SK-N-SH (cell line): ENCODE data around the gene APEX2. TPM values are rescaled to one million over a fixed set of nuclear protein-coding genes. Genes with fewer than 3 reads are reported as not detected.

Experiments used
- CTCF ChIA-PET: fragments of 300-600, 350-600 bp; formaldehyde crosslinking; extraction: SDS; loops from one replicate; lab custom pipeline; 2021; lab: Yijun Ruan, JAX
- POLR2A ChIA-PET: fragments of 350-600 bp; sonication (Branson Sonifier 250); formaldehyde crosslinking; extraction: SDS; loops from one replicate; lab custom pipeline; 2020; ENCODE audit warnings: antibody characterized with exemption, inconsistent platforms; lab: Yijun Ruan, JAX
- DNase-seq: peaks from one replicate; pipeline ENCODE4 v3.0.0; 2012
- H2AFZ ChIP-seq: fragments of 200-600 bp; sonication (generic); 2 replicates; pipeline ENCODE4 v1.8.1; 2016; ENCODE audit warnings: antibody characterized with exemption, mild to moderate bottlenecking, low read depth
- H3F3A ChIP-seq: fragments of 200-600 bp; sonication (generic); replicated peaks from 2 replicates; pipeline ENCODE3; 2016; ENCODE audit warnings: antibody characterized with exemption, mild to moderate bottlenecking; ENCODE audit not compliant: insufficient read depth
- H3K27ac ChIP-seq, 2 experiments: fragments of 200-500 bp in 1 of 2; fragments of 200-600 bp in 1 of 2; sonication (Bioruptor generic) in 1 of 2; sonication (generic), shearing (Covaris generic) in 1 of 2; 2 replicates each; pipeline versions ENCODE4 v1.5.1 to v1.6.1; 2014 to 2016; ENCODE audit warnings: low read depth in 2 of 2, inconsistent platforms in 1 of 2, low read length in 1 of 2, mild to moderate bottlenecking in 1 of 2, mixed read lengths in 1 of 2
- H3K27me3 ChIP-seq: fragments of 200-600 bp; sonication (generic), shearing (Covaris generic); 2 replicates; pipeline ENCODE4 v1.6.1; 2016; ENCODE audit warnings: mixed run types; ENCODE audit not compliant: insufficient read depth
- H3K36me3 ChIP-seq, 2 experiments: fragments of 200-500 bp in 1 of 2; fragments of 200-600 bp in 1 of 2; sonication (Bioruptor generic) in 1 of 2; sonication (generic) in 1 of 2; replicated peaks in 1 of 2; 2 replicates each; pipeline versions ENCODE3 to v1.5.1; 2014 to 2016; ENCODE audit warnings: low read length in 1 of 2, mild to moderate bottlenecking in 1 of 2; ENCODE audit not compliant: insufficient read depth in 2 of 2, control insufficient read depth in 1 of 2
- H3K4me1 ChIP-seq, 2 experiments: fragments of 200-500 bp in 1 of 2; fragments of 200-600 bp in 1 of 2; sonication (Bioruptor generic) in 1 of 2; sonication (generic), shearing (Covaris generic) in 1 of 2; 2 replicates each; pipeline versions ENCODE4 v1.5.1 to v1.6.1; 2014 to 2016; ENCODE audit warnings: low read depth in 1 of 2, low read length in 1 of 2, mixed run types in 1 of 2; ENCODE audit not compliant: insufficient read depth in 2 of 2, control insufficient read depth in 1 of 2
- H3K4me2 ChIP-seq: fragments of 200-600 bp; sonication (generic), shearing (Covaris generic); 2 replicates; pipeline ENCODE4 v1.6.1; 2017; ENCODE audit warnings: mixed run types
- H3K4me3 ChIP-seq, 2 experiments: fragments of 200-500 bp in 1 of 2; fragments of 200-600 bp in 1 of 2; sonication (Bioruptor generic) in 1 of 2; sonication (generic), shearing (Covaris generic) in 1 of 2; 2 replicates each; pipeline versions ENCODE4 v1.5.1 to v1.8.1; 2014 to 2016; ENCODE audit warnings: low read depth in 2 of 2, inconsistent platforms in 1 of 2, low read length in 1 of 2, mild to moderate bottlenecking in 1 of 2, mixed read lengths in 1 of 2, moderate library complexity in 1 of 2
- H3K79me2 ChIP-seq: fragments of 200-600 bp; sonication (generic); 2 replicates; pipeline ENCODE4 v1.8.1; 2017; ENCODE audit warnings: mild to moderate bottlenecking; ENCODE audit not compliant: insufficient read depth
- H3K9ac ChIP-seq: fragments of 200-600 bp; sonication (generic); 2 replicates; pipeline ENCODE4 v1.6.1; 2017; ENCODE audit warnings: mixed run types
- H3K9me2 ChIP-seq: fragments of 200-600 bp; sonication (generic); 2 replicates; pipeline ENCODE4 v1.6.1; 2017; ENCODE audit warnings: mixed run types
- H3K9me3 ChIP-seq: fragments of 200-600 bp; sonication (generic); 2 replicates; pipeline ENCODE4 v1.6.1; 2017; ENCODE audit warnings: mixed run types, mild to moderate bottlenecking, moderate library complexity
- H4K20me1 ChIP-seq: fragments of 200-600 bp; sonication (generic); 2 replicates; pipeline ENCODE4 v1.6.1; 2017; ENCODE audit warnings: mild to moderate bottlenecking, mixed run types; ENCODE audit not compliant: insufficient read depth
- CHD2 ChIP-seq: fragments of 150-350 bp; IDR thresholded peaks from 2 replicates; pipeline ENCODE4 v1.6.1; 2018; ENCODE audit warnings: low read length; ENCODE audit not compliant: partially characterized antibody
- FOSL2 ChIP-seq: IDR thresholded peaks from 2 replicates; pipeline ENCODE4 v1.4.0; 2012; ENCODE audit warnings: low read depth, mild to moderate bottlenecking, moderate library complexity, borderline replicate concordance
- GABPA ChIP-seq: IDR thresholded peaks from 2 replicates; pipeline ENCODE4 v1.4.0; 2012; ENCODE audit warnings: low read depth, mild to moderate bottlenecking
- JUND ChIP-seq: IDR thresholded peaks from 2 replicates; pipeline ENCODE4 v1.4.0; 2012
- MEF2A ChIP-seq: IDR thresholded peaks from 2 replicates; pipeline ENCODE4 v1.4.0; 2012; ENCODE audit warnings: low read depth, borderline replicate concordance
- MXI1 ChIP-seq: IDR thresholded peaks from 2 replicates; pipeline ENCODE4 v1.6.1; 2012; ENCODE audit warnings: mild to moderate bottlenecking, low read depth, low read length, improper control_type of control experiment
- POLR2AphosphoS5 ChIP-seq: IDR thresholded peaks from 2 replicates; pipeline ENCODE4 v1.6.1; 2012; ENCODE audit warnings: low read depth, low read length
- RAD21 ChIP-seq: IDR thresholded peaks from 2 replicates; pipeline ENCODE4 v1.6.1; 2012; ENCODE audit warnings: mild to moderate bottlenecking, low read length
- SIN3A ChIP-seq: IDR thresholded peaks from 2 replicates; pipeline ENCODE4 v1.6.1; 2012; ENCODE audit warnings: low read depth, mild to moderate bottlenecking, low read length, moderate library complexity, borderline replicate concordance
- SMC3 ChIP-seq: IDR thresholded peaks from 2 replicates; pipeline ENCODE4 v1.6.1; 2012; ENCODE audit warnings: low read depth, low read length, improper control_type of control experiment
- WGBS: methylation state at CpG from one replicate; pipeline ENCODE4 v1.1.6; 2017; ENCODE audit warnings: low lambda C conversion rate; 5-methylcytosine and 5-hydroxymethylcytosine counted together
- polyA plus RNA-seq, 3 experiments: library from polyadenylated mRNA; depleted of rRNA; stranded (reverse); fragments of >200 nt; gene quantifications; 2 replicates each; pipeline ENCODE4 v1.2.3, GENCODE V29; 2012
- TF ChIP-seq, protein P1 (sequence below): fragments of 200-600 bp; sonication (generic); IDR thresholded peaks from 2 replicates; pipeline ENCODE4 v1.6.1; 2017; ENCODE audit warnings: antibody characterized with exemption, mild to moderate bottlenecking, moderate library complexity
- TF ChIP-seq, protein P2 (sequence below): IDR thresholded peaks from 2 replicates; pipeline ENCODE4 v1.4.0; 2012; ENCODE audit warnings: low read depth
- TF ChIP-seq, protein P3 (sequence below): IDR thresholded peaks from 2 replicates; pipeline ENCODE4 v1.6.1; 2012; ENCODE audit warnings: mild to moderate bottlenecking, low read depth, low read length, moderate library complexity
- TF ChIP-seq, protein P4 (sequence below): IDR thresholded peaks from 2 replicates; pipeline ENCODE4; 2012

The APEX2 gene
- polyA plus RNA-seq, 1 of the 3 experiments (the other 2 are of a cell fraction) = 23.5 TPM

DNA sequence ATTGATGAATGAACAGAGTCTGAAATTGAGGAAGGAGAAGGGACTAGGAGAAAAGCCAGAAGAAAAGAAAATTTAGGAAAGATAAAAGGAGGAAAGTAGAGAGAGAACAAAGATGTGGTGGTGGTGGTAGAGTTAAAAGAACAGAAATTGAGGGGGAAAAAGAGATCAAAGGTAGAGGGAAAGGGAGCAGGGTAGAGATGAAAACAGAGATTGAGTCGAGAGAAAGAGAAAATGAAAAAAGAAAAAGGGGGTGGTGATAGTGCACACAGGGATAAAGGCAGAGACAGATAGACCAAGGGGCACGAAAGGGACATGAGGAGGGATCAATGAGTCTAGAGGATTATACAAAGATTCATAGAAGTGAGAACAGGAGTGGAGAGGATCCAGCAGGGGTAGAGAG, 26.7 kb downstream of the APEX2 start:
- H3K9me2 ChIP-seq = no peaks in the 10 kb centered on the region
- no peaks in the 10 kb centered on the region for H3K79me2 ChIP-seq
- no peaks in the 10 kb centered on the region for H4K20me1 ChIP-seq
- POLR2A ChIA-PET = no interaction called here
- no peak overlapping the region for H3K27ac ChIP-seq
- 3% methylated on average over 2 of the region's 2 CpGs for WGBS
- TF ChIP-seq SMC3 (no peak), SIN3A (no peak), CHD2 (no peak), JUND (no peak), MEF2A (no peak), FOSL2 (no peak), RAD21 (no peak)
- TF ChIP-seq, protein P1, sequence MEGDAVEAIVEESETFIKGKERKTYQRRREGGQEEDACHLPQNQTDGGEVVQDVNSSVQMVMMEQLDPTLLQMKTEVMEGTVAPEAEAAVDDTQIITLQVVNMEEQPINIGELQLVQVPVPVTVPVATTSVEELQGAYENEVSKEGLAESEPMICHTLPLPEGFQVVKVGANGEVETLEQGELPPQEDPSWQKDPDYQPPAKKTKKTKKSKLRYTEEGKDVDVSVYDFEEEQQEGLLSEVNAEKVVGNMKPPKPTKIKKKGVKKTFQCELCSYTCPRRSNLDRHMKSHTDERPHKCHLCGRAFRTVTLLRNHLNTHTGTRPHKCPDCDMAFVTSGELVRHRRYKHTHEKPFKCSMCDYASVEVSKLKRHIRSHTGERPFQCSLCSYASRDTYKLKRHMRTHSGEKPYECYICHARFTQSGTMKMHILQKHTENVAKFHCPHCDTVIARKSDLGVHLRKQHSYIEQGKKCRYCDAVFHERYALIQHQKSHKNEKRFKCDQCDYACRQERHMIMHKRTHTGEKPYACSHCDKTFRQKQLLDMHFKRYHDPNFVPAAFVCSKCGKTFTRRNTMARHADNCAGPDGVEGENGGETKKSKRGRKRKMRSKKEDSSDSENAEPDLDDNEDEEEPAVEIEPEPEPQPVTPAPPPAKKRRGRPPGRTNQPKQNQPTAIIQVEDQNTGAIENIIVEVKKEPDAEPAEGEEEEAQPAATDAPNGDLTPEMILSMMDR = no peak
- TF ChIP-seq, all 33 proteins: peak for 0
- Histone ChIP-seq H3K27me3 (peaks cover 4% of the 10 kb centered on the region; the same call in 1 of the 2 replicates), H3K9me3 (no peaks in the 10 kb centered on the region), H2AFZ (no peak overlapping the region), H3K4me3 (no peak overlapping the region), H3F3A (no peaks in the 10 kb centered on the region), H3K4me2 (no peak overlapping the region), H3K9ac (no peak overlapping the region), H3K4me1 (no peaks in the 10 kb centered on the region), H3K36me3 (no peaks in the 10 kb centered on the region)
- no peak for DNase-seq
- CTCF ChIA-PET = no interaction called here

DNA sequence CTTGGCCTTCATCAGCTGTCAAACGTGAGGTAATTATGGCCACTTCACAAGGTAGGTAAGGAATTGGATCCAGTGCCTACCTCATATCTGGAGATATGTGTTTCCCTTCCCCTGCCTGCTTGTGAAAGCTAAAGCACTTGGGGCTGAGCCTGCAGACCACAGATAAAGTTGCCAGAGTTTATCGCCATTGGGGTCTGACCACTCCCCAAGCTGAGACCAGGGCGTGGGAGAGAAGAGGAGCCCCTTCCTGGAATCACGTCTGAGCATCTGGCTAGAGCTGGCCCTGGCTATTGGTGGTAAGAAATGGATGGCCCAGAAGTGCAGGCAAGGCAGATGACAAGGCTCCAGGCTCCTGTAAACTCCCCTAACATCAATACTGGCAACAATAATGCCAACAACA, 27.9 kb downstream of the APEX2 start:
- Histone ChIP-seq H3K9me2 (no peaks in the 10 kb centered on the region), H3K4me2 (no peak overlapping the region), H3K9me3 (no peaks in the 10 kb centered on the region), H2AFZ (no peak overlapping the region), H3F3A (no peaks in the 10 kb centered on the region), H3K27ac (no peak overlapping the region), H3K27me3 (peaks cover 4% of the 10 kb centered on the region; the same call in 1 of the 2 replicates), H3K79me2 (no peaks in the 10 kb centered on the region), H3K9ac (no peak overlapping the region), H3K4me3 (no peak overlapping the region), H3K36me3 (no peaks in the 10 kb centered on the region), H3K4me1 (no peaks in the 10 kb centered on the region), H4K20me1 (no peaks in the 10 kb centered on the region)
- TF ChIP-seq, protein P2, sequence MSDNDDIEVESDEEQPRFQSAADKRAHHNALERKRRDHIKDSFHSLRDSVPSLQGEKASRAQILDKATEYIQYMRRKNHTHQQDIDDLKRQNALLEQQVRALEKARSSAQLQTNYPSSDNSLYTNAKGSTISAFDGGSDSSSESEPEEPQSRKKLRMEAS = no peak
- TF ChIP-seq SIN3A (no peak), POLR2AphosphoS5 (no peak), FOSL2 (no peak)
- POLR2A ChIA-PET = no interaction called here
- WGBS = 17% methylated on average over 3 of the region's 4 CpGs
- DNase-seq = no peak
- CTCF ChIA-PET = interaction anchor here (1.3 kb wide), 1 partner anchor 29 kb away, joined by 4 read pairs; no protein-coding TSS in a partner anchor

DNA sequence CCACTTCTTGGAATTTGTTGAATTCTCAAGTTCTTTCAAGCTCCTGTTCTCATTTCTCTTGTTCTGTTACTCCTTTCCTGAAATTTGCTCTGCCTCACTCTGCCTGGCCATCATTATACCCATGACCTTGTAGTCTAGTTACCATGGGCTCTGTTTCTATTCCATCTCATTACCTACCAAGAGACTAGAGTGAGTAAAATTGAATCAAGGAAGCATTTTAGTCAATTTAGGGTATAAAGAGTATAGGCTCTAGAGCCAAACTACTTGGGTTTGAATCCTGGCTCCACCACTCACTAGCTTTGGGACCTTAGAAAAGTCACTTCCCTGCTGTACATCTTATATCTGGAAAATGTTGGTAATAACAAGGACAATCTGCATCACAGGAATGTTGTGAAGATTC, 28.4 kb downstream of the APEX2 start:
- CTCF ChIA-PET = interaction anchor here (1.3 kb wide), 1 partner anchor 29 kb away, joined by 4 read pairs; no protein-coding TSS in a partner anchor
- H3K4me3 ChIP-seq = no peak overlapping the region

More for the DNA sequence above, 28.4 kb downstream of the APEX2 start:
- Histone ChIP-seq H3K27ac (no peak overlapping the region), H3F3A (no peaks in the 10 kb centered on the region), H3K4me2 (no peak overlapping the region), H3K9me2 (no peaks in the 10 kb centered on the region), H3K9me3 (no peaks in the 10 kb centered on the region), H3K27me3 (peaks cover under 1% of the 10 kb centered on the region; the same call in 1 of the 2 replicates), H3K36me3 (no peaks in the 10 kb centered on the region), H4K20me1 (no peaks in the 10 kb centered on the region), H3K9ac (no peak overlapping the region), H3K79me2 (no peaks in the 10 kb centered on the region), H3K4me1 (no peaks in the 10 kb centered on the region), H2AFZ (no peak overlapping the region)
- POLR2A ChIA-PET = no interaction called here
- DNase-seq = no peak
- TF ChIP-seq GABPA (no peak), MXI1 (no peak), SIN3A (no peak)
- TF ChIP-seq, protein P3, sequence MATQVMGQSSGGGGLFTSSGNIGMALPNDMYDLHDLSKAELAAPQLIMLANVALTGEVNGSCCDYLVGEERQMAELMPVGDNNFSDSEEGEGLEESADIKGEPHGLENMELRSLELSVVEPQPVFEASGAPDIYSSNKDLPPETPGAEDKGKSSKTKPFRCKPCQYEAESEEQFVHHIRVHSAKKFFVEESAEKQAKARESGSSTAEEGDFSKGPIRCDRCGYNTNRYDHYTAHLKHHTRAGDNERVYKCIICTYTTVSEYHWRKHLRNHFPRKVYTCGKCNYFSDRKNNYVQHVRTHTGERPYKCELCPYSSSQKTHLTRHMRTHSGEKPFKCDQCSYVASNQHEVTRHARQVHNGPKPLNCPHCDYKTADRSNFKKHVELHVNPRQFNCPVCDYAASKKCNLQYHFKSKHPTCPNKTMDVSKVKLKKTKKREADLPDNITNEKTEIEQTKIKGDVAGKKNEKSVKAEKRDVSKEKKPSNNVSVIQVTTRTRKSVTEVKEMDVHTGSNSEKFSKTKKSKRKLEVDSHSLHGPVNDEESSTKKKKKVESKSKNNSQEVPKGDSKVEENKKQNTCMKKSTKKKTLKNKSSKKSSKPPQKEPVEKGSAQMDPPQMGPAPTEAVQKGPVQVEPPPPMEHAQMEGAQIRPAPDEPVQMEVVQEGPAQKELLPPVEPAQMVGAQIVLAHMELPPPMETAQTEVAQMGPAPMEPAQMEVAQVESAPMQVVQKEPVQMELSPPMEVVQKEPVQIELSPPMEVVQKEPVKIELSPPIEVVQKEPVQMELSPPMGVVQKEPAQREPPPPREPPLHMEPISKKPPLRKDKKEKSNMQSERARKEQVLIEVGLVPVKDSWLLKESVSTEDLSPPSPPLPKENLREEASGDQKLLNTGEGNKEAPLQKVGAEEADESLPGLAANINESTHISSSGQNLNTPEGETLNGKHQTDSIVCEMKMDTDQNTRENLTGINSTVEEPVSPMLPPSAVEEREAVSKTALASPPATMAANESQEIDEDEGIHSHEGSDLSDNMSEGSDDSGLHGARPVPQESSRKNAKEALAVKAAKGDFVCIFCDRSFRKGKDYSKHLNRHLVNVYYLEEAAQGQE = no peak
- TF ChIP-seq, protein P4, sequence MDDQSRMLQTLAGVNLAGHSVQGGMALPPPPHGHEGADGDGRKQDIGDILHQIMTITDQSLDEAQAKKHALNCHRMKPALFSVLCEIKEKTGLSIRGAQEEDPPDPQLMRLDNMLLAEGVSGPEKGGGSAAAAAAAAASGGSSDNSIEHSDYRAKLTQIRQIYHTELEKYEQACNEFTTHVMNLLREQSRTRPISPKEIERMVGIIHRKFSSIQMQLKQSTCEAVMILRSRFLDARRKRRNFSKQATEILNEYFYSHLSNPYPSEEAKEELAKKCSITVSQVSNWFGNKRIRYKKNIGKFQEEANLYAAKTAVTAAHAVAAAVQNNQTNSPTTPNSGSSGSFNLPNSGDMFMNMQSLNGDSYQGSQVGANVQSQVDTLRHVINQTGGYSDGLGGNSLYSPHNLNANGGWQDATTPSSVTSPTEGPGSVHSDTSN = no peak
